ENCODE measurements around the gene POFUT1. TPM values are rescaled to one million over a fixed set of nuclear protein-coding genes. Genes with fewer than 3 reads are reported as not detected.
"Not testable (repeated sequence)": the region's sequence is repeated elsewhere in the genome, so short reads cannot be mapped to it uniquely, and the experiment has no call there.

POFUT1 gene
- total RNA-seq, 1 experiment from 2014 or later = 27.4 TPM

DNA sequence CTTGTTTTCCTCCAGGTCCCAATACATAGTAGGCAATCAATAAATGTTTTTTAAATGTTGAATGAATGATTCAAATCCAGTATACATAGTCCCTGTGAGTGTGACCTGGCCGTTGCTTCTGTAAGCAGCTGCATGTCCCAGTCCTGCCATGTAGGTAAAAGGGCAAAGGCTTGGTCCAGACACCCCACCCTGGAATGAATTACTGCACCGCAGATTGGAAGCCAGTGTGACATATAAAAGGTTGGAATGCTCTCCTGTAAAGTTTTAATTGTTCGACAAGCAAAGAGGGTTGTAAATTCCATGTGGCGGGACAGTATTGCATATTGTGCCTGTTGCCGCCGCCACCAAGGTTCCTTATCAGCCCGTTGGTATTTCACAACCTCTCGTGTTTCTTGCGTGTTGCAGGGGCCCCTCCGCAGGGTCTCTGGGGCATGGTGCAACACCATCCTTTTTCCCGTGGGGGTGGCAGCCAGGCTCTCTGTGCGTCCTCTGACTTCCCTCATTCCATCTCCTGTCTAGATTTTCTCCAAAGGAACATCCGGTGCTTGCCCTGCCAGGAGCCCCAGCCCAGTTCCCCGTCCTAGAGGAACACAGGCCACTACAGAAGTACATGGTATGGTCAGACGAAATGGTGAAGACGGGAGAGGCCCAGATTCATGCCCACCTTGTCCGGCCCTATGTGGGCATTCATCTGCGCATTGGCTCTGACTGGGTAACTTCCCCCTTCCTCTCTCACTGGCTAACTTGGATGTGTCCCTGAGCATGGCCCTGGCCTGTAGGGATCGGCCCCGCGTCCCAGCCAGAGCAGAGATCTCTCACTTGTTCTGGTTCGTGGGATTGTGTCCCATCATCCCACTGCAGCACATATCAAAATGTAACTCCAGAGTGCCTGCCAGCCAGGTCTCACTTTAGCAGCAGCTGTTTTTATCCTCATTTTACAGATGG is 20.3 kb downstream of the POFUT1 start:
- in situ Hi-C loops (cut with HindIII; ENCODE audit: low sequenced_read_pairs) = no loop called here
- DNase-seq (ENCODE audit: low spot score) = no peak

DNA sequence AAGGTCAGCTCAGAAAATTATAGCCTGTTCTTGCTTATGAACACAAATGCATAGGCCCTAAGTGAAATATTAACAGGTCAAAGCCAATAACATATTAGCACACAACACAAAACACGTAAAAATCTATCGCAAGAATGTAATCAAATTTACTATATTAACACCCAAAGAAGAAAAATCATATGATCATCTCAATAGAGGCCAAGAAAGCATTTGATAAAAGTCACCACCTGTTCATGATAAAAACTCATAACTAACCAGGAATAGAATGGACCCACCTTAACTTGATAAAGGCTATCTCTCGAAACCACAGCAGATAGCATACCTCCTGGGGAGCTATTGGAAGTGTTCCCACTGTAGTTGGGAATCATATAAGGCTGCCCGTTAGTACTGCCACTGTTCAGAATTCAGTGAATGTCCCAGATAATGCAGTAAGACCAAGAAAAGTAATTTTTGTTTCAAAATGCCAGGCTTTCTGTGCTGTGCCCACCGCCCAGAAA is 21.6 kb downstream of the POFUT1 start:
- DNase-seq (ENCODE audit: low spot score) = no peak
- in situ Hi-C loops (cut with HindIII; ENCODE audit: low sequenced_read_pairs) = no loop called here

DNA sequence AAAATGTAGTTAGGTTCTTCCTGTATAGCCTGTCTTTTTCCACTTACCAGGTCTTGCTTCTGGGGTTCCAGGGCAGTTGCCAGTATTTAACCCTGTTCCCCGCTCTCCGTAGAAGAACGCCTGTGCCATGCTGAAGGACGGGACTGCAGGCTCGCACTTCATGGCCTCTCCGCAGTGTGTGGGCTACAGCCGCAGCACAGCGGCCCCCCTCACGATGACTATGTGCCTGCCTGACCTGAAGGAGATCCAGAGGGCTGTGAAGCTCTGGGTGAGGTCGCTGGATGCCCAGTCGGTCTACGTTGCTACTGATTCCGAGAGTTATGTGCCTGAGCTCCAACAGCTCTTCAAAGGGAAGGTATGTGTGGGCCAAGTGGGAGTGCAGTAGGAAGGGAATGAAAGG is 23.0 kb downstream of the POFUT1 start:
- in situ Hi-C loops (cut with HindIII; ENCODE audit: low sequenced_read_pairs) = no loop called here
- DNase-seq (ENCODE audit: low spot score) = no peak

DNA sequence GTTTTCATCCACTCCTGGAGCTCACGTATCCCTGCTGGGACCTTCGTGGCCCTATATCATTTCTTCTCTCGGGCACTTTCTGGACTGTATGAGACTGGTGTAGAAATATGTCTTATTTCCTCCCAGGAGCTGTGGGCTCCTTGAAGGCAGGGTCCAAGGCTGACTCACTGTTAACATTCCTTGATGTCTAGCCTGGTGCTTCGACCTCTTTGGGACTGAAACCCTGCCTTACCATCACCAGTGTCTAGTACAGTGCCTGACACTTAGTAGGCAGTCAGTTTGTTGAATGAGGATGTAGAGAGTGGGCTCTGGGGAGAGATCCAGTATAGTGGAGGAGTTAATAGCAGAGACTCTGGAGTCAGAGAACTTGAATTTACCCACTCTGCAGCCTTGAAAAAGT is 23.6 kb downstream of the POFUT1 start:
- in situ Hi-C loops (cut with HindIII; ENCODE audit: low sequenced_read_pairs) = no loop called here
- DNase-seq (ENCODE audit: low spot score) = no peak

DNA sequence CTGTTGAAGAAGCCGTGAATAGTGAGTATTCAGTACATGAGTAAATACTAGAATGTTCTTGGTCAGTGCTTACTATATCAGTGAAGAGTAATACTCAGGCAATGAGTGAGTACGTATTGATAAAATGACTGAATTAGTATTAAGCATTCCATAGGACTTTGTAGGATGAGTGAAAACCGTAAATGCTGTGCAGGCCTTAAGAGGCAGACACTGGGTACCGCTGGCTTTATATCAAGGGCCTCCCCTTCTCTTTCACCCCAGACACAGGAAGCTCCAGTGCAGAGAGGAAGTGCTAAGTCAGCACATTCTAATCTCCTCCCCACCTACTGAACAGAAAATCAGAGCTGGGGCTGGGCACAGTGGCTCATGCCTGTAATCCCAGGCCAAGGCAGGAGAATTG is 24.2 kb downstream of the POFUT1 start:
- in situ Hi-C loops (cut with HindIII; ENCODE audit: low sequenced_read_pairs) = no loop called here
- no peak for DNase-seq (ENCODE audit: low spot score)

DNA sequence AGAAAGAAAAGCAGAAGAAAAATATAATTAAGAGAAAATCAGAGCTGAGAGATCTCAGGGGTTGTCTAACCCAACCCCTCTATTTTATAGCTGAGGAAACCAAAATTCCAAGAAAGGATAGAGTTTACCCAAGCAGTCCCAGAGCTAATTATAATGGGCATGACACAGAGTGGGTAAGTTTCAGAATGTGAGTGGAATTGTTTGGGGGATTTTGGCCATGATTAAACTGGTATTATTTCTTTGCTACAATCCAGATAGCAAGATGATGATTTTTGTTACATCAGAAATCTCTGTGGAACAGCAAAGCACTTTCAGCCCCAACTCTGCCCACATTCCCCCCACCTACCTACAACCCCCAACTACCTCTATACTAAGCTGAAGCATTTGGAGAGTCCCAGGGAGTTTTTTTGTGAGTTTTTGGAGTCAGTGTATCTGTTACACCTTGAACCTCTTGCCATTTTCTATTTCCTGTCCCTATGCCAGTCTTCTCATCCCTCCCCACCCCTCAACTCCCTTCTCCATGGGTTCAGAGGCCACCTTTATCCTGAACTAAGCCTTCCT is 24.7 kb downstream of the POFUT1 start:
- in situ Hi-C loops (cut with HindIII; ENCODE audit: low sequenced_read_pairs) = no loop called here
- no peak for DNase-seq (ENCODE audit: low spot score)

DNA sequence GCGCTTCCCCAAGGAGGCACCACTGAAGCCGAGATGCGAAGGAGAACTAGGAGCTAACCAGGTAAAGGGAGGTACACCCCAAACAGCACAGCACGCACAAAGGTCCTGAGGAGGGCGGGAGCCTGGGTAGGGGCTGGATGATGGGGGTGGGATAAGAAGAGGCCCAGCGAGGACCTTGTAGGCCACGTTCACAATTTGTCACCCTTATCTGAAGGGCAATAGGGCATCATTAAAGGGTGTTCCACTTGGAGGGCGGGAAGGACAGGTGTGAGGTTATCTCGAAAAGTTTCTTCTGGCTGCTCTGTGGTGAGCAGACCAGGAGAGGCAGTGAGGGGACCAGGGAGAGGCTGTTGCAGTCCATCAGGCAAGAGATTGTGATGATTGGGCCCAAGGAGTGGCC is 25.6 kb downstream of the POFUT1 start:
- in situ Hi-C loops (cut with HindIII; ENCODE audit: low sequenced_read_pairs) = no loop called here
- no peak for DNase-seq (ENCODE audit: low spot score)

DNA sequence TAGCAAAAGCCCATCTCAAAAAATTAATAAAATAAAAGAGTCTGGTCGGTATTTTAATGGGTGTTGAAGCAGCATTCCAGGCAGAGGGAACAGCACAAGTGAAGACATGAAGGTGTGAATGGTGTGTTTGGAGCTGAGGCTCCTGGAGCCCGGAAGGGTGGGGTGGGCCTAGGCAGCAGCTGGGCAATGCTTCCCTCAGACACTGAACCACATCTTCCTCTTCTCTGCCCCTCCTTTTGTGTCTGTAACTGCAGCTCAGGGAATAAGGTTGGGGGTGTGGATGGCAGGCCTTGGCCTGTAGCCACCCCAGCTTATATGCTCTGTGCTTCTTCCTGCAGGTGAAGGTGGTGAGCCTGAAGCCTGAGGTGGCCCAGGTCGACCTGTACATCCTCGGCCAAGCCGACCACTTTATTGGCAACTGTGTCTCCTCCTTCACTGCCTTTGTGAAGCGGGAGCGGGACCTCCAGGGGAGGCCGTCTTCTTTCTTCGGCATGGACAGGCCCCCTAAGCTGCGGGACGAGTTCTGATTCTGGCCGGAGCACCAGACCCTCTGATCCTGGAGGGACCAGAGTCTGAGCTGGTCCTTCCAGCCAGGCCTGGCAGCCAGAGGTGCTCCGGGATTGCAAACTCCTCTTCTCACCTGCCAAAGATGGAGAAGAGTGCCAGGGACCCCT is 26.6 kb downstream of the POFUT1 start:
- no peak for DNase-seq (ENCODE audit: low spot score)
- in situ Hi-C loops (cut with HindIII; ENCODE audit: low sequenced_read_pairs) = no loop called here

DNA sequence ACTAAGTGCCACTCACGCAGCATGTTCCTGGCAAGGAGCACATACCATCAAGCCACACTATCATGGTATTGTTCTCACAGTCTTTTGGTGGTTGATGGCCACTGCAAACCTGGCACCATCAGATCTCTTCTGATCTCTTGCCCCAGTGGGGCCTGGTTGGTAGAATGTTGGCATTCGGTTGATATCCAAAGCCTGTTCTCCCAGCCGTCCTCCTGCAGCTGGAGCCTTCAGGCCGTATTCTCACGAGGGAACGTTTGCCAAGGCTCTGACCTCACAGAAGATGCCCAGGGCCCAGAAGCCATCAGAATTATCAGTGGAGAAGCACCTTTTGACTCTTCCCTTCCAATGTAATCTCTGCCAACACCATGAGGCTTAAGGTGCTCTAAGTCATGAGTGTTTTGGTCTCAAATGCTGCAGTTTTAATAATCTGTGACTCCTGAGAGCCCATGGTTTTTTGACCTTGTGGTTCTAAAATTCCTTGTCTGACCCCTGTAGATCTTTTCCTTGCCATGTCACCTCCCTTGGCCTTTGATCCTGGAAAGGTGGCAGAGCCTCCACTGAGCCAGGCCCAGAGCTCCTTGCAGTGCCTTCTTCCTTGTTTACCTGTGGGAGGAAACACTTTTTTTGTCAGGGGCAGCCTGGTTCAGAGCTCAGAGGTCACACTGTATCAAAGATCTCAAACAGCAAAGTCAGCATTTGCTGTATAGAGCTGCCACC is 27.8 kb downstream of the POFUT1 start:
- no peak for DNase-seq (ENCODE audit: low spot score)
- in situ Hi-C loops (cut with HindIII; ENCODE audit: low sequenced_read_pairs) = no loop called here

DNA sequence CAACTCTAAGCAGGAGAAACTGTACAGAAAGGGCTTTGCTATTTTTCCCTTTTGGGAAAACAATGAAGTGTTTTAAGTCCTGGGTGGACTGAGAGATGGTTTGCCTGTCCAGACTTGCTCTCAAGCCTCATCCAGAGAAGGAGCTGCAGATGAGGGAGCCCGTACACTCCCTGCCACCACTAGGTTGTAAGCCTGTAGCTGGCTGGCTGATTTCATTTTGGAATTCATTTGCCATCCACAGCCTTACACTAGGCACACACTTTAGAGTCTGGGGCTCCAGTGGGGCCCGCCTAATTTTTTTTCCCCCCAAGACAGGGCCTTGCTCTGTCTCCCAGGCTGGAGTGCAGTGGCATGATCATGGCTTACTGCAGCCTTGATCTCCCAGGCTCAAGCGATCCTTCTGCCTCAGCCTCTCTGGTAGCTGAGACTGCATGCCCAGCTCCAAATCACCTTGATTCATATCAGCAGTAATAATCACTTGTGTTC is 28.4 kb downstream of the POFUT1 start:
- in situ Hi-C loops (cut with HindIII; ENCODE audit: low sequenced_read_pairs) = no loop called here
- DNase-seq (ENCODE audit: low spot score) = no peak

DNA sequence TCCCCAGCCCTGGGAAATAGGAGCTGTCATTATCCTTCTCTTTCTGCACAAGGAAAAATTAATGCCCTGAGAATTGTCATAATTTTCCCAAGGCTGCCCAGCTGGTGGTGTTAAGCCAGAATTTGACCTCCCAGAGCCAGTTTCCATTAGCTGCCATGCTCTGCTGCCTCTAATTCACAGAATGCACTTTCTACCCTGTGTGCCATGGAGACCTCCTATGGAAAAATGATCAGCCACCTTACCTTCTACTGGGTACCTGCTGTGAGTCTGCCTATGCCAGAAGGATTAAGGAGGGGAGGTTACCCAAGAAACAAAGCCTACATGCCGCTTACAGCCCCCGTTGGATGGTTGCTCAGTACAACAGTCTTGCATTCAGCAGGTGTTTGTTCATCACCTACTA is 29.1 kb downstream of the POFUT1 start:
- DNase-seq (ENCODE audit: low spot score) = no peak
- in situ Hi-C loops (cut with HindIII; ENCODE audit: low sequenced_read_pairs) = no loop called here

DNA sequence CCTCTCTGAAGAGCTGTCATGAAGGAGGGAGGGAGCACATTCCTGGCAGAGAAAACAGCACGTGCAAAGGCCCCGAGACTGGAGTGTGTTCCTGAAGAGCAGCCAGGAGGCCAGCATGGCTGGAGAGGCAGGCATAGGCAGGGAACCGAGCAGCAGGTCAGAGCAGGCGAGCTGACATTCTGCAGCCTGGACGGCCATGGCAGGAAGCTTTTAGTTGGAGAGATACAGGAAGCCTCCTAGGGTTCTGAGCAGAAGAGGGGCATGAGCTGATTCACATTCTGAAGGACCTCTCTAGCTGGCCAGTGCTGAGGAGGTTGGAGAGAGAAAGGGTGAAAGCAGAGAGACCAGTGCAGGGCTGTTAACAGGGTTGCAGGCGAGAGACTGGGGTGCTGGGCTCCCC is 29.7 kb downstream of the POFUT1 start:
- in situ Hi-C loops (cut with HindIII; ENCODE audit: low sequenced_read_pairs) = no loop called here
- no peak for DNase-seq (ENCODE audit: low spot score)

DNA sequence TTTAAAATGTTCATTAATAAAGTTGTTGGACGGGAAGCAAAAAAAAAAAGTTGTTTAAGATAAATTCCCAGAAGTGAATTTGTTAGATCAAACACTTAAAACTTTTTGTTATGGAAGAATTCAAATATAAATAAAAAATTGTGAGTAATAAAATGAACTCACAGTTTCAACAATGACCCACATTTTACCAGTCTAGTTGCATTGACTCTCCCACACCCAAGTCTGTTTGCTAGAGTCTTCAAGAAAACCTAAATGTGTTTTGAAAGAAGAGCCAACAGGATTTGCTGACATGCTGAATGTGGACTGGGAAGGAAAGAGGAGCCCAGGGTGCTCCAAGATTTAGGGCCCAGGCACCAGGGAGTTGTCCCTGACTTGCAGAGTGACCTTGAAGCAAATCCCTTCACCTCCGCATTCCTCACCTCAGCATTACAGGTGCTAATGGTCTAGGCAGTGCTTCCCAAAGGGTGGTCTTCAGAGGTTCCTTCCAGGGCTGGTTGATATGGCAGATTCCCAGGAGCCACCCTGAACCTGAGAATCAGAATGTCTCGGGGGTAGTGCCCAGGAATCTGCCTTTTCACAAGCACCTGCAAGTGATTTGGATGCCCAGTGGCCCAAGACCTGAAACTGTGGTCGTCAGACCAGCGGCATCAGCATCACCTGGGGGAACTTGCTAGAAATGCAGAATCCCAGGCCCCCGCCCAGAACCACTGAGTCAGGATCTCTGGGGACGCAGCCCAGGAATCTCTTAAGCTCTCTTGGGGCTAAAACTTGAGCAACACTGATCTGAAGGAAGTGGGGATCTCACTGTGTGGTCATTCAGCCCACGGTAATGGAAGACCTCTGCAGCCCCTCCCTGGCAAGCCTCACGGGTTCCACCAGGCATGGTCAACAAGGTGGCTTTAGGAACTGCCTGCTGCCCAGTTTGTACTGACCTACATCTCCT is 31.1 kb downstream of the POFUT1 start:
- DNase-seq (ENCODE audit: low spot score) = no peak
- in situ Hi-C loops (cut with HindIII; ENCODE audit: low sequenced_read_pairs) = no loop called here

DNA sequence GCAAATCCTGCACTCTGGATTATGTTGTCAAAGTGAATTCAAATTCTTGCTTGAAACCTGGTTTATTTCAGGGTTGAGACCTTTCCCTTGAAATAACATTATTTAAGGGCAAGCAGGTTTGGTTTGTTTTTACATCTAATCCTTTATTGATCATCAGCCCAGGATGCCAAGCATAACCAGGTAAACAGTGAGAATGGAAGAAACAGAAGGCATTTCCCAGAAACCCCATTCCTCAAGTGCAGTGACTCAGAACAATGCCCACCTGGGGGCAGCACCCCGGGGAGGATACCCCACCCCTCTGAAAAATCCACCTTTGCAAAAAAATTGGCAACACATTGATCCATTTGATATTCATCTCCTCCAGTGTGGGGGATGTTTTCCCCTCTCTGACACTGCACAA is 32.5 kb downstream of the POFUT1 start:
- in situ Hi-C loops (cut with HindIII; ENCODE audit: low sequenced_read_pairs) = no loop called here
- no peak for DNase-seq (ENCODE audit: low spot score)

DNA sequence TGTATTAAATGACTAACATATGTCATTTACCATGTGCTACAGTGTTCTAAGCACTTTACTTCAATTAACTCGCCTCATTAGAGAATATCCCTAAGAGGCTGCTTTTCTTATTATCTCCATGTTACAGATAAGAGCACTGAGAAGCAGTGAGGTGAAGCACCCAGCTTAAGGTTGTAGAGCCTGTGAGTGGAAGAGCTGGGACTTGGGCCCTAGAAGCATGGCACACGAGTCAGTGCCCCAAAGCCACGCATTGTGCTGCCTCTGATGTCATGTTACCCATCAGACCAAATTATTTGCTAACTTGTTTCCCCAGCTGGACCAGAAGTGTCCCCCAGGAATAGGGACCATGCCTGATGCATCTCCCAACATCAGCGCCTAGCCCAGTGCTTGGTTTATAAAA is 34.1 kb downstream of the POFUT1 start:
- in situ Hi-C loops (cut with HindIII; ENCODE audit: low sequenced_read_pairs) = no loop called here
- DNase-seq (ENCODE audit: low spot score) = no peak

DNA sequence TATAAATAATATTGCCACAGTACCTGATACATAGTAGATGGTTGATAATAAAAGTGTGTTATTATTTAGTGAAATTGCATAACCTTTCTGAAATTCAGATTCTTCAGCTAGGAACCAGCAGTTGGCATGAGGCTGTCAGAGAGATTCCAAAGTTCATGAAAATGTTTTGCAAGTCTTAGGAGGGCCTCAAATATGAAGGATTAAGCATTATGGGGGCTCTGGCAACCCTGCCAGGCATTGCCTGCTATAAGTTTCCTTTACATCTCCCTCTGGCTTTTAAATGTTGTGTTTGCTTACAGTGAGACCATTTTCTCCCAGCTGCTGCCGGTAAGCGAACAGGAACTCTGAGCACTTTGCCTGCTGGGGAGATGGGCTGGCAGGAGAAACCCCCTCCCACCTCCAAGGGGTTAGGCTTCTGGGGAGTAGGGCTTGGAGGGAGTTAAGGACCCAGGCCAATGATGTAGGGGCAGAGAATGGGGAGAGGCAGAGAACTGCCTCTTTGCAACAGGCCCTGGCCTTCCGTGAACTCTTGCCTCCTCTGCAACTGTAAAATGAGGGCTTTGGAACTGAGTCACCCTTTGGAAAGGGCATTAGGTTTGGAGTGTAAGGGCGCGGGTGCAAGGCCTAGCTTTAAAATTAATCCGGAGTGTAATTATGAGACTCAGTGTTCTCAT is 36.6 kb downstream of the POFUT1 start:
- no peak for DNase-seq (ENCODE audit: low spot score)
- in situ Hi-C loops (cut with HindIII; ENCODE audit: low sequenced_read_pairs) = no loop called here

DNA sequence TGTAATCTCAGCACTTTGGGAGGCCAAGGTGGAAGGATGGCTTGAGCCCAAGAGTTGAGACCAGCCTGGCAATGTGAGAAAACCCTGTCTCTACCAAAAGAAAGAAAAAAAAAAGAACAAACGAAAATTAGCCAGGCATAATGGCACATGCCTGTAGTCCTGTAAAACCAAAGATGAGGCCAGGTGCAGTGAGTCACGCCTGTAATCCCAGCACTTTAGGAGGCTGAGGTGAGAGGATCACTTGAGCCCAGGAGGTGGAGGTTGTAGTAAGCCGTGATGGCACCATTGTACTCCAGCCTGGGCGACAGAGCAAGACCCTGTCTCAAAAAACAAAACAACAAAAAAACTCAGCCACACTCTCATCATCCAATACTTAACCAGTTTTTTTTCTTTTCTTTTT is 37.3 kb downstream of the POFUT1 start:
- DNase-seq (ENCODE audit: low spot score) = no peak
- in situ Hi-C loops (cut with HindIII; ENCODE audit: low sequenced_read_pairs) = no loop called here

DNA sequence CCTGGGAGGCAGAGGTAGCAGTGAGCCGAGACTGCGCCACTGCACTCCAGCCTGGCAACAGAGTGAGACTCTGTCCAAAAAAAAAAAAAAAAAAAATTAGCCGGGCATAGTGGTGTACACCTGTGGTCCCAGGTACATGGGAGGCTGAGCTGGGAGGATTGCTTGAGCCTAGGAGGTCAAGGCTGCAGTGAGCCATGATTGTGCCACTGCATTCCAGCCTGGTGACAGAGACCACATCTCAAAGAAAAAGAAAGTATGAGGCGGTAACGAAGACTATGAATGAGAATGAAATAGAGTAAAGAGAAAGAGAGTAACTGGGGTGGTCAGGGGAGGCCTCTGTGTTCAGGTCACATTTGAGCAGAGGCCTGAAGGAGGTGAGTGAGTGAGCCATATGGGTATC is 38.5 kb downstream of the POFUT1 start:
- in situ Hi-C loops (cut with HindIII; ENCODE audit: low sequenced_read_pairs); DNase-seq (ENCODE audit: low spot score): not testable (repeated sequence)

All from G401 (cell line).